Osteocyte (in vitro differentiated cells): ENCODE measurements around the gene DALRD3. TPM values are rescaled to one million over a fixed set of nuclear protein-coding genes. Genes with fewer than 3 reads are reported as not detected.
"Not testable (repeated sequence)": the region's sequence is repeated elsewhere in the genome, so short reads cannot be mapped to it uniquely, and the experiment has no call there.

Experiments
- DNase-seq: peaks from one replicate; pipeline ENCODE4 v3.0.0; 2021; ENCODE audit warnings: mixed read lengths; ENCODE audit not compliant: unreplicated experiment; ENCODE audit errors: extremely low spot score
- H3K27ac Mint-ChIP-seq: one replicate; pipeline ENCODE4 v1.8.0; 2021; ENCODE audit warnings: mild to moderate bottlenecking, mixed read lengths; ENCODE audit not compliant: unreplicated experiment
- H3K27me3 Mint-ChIP-seq: one replicate; pipeline ENCODE4 v1.8.0; 2021; ENCODE audit warnings: mixed read lengths; ENCODE audit not compliant: unreplicated experiment
- H3K36me3 Mint-ChIP-seq: one replicate; pipeline ENCODE4 v1.8.0; 2021; ENCODE audit warnings: mixed read lengths; ENCODE audit not compliant: unreplicated experiment
- H3K4me1 Mint-ChIP-seq: one replicate; pipeline ENCODE4 v1.8.0; 2021; ENCODE audit warnings: mixed read lengths; ENCODE audit not compliant: unreplicated experiment
- H3K4me3 Mint-ChIP-seq: one replicate; pipeline ENCODE4 v1.8.0; 2021; ENCODE audit warnings: mild to moderate bottlenecking, moderate library complexity, mixed read lengths; ENCODE audit not compliant: unreplicated experiment
- H3K9me3 Mint-ChIP-seq: one replicate; pipeline ENCODE4 v1.8.0; 2021; ENCODE audit warnings: mixed read lengths; ENCODE audit not compliant: unreplicated experiment
- CTCF ChIP-seq: fragments of 200-600 bp; sonication (generic); IDR thresholded peaks from 2 replicates; pipeline ENCODE4 v1.5.0; 2021; ENCODE audit warnings: antibody characterized with exemption, mild to moderate bottlenecking, moderate library complexity
- total RNA-seq: library from RNA; stranded (reverse); gene quantifications from 2 replicates; pipeline ENCODE4 v1.2.1, GENCODE V29; 2021

DALRD3 gene
- total RNA-seq, 1 donor from 2014 or later, result 22.8 TPM

GRCh38 chr3:49013113-49013737, 5.2 kb downstream of the DALRD3 start:
- H3K36me3 Mint-ChIP-seq, result peaks cover 18% of the 10 kb centered on the region
- peaks cover 31% of the 10 kb centered on the region for H3K4me1 Mint-ChIP-seq
- DNase-seq, result no peak
- H3K27me3 Mint-ChIP-seq, result no peaks in the 10 kb centered on the region
- TF ChIP-seq CTCF, result no peak
- H3K27ac Mint-ChIP-seq, result no peak overlapping the region
- H3K4me3 Mint-ChIP-seq, result no peak overlapping the region
- H3K9me3 Mint-ChIP-seq, result no peaks in the 10 kb centered on the region

- no peak for TF ChIP-seq CTCF
- Mint-ChIP-seq H3K4me3 (no peak overlapping the region), H3K9me3 (no peaks in the 10 kb centered on the region), H3K36me3 (peaks cover 18% of the 10 kb centered on the region), H3K27me3 (no peaks in the 10 kb centered on the region), H3K4me1 (peaks cover 32% of the 10 kb centered on the region), H3K27ac (no peak overlapping the region)
- no peak for DNase-seq
These were observed 5.9 kb downstream of the DALRD3 start for GRCh38 chr3:49012441-49013017.

GRCh38 chr3:49009396-49009795, 9.0 kb downstream of the DALRD3 start:
- H3K4me1 Mint-ChIP-seq, result peaks cover 31% of the 10 kb centered on the region
- H3K9me3 Mint-ChIP-seq, result no peaks in the 10 kb centered on the region
- DNase-seq, result no peak
- TF ChIP-seq CTCF, result no peak
- H3K27me3 Mint-ChIP-seq, result no peaks in the 10 kb centered on the region
- peak overlapping the region; percentile 72 for H3K27ac Mint-ChIP-seq
- H3K4me3 Mint-ChIP-seq, result peak overlapping the region; percentile 60
- peaks cover 3% of the 10 kb centered on the region for H3K36me3 Mint-ChIP-seq

GRCh38 chr3:49008627-49009026, 9.8 kb downstream of the DALRD3 start:
- peak overlapping the region; percentile 100 for H3K27ac Mint-ChIP-seq

GRCh38 chr3:49007771-49008528, 10.4 kb downstream of the DALRD3 start:
- Mint-ChIP-seq H3K27me3 (no peaks in the 10 kb centered on the region), H3K4me3 (peak overlapping the region; percentile 100), H3K27ac (peak overlapping the region; percentile 100), H3K4me1 (peaks cover 31% of the 10 kb centered on the region), H3K9me3 (no peaks in the 10 kb centered on the region), H3K36me3 (peaks cover 3% of the 10 kb centered on the region)
- peak; percentile 92 for DNase-seq
- TF ChIP-seq CTCF, result no peak

More at GRCh38 chr3:49008627-49009026, 9.8 kb downstream of the DALRD3 start:
- not testable (repeated sequence) for H3K36me3 Mint-ChIP-seq, H3K9me3 Mint-ChIP-seq, H3K27me3 Mint-ChIP-seq, DNase-seq
- Mint-ChIP-seq H3K4me3 (peak overlapping the region; percentile 100), H3K4me1 (peaks cover 31% of the 10 kb centered on the region)
